Measurements from ENCODE around the gene PALS2.
A peak's percentile ranks its signal among the peaks of the same experiment; 100 is the strongest.

The PALS2 gene

GRCh38 chr7:24572997-24573553, at the start of gene PALS2:
Gene PALS2 (plus strand): TSS chr7:24573452. CDS start chr7:24623668, 50,216 bp downstream.
- TF ChIP-seq CTCF (IDR thresholded peaks at IDR 0.05; ENCODE audit: low read length, missing control alignments): no peak
- peak within 1 kb of the TSS; percentile 66 for H3K4me3 ChIP-seq (replicated peaks; ENCODE audit: low read depth, low read length)
- DNase-seq (ENCODE audit: low read depth): peak; percentile 71

GRCh38 chr7:24531255-24531654, 42.0 kb upstream of the PALS2 start:
- no peak for TF ChIP-seq CTCF (IDR thresholded peaks at IDR 0.05; ENCODE audit: low read length, missing control alignments)
- no peak for DNase-seq (ENCODE audit: low read depth)

GRCh38 chr7:24536682-24537081, 36.6 kb upstream of the PALS2 start:
- DNase-seq (ENCODE audit: low read depth): no peak
- no peak for TF ChIP-seq CTCF (IDR thresholded peaks at IDR 0.05; ENCODE audit: low read length, missing control alignments)
- H3K4me3 ChIP-seq (replicated peaks; ENCODE audit: low read depth, low read length): no peak overlapping the region

More at GRCh38 chr7:24531255-24531654, 42.0 kb upstream of the PALS2 start:
- H3K4me3 ChIP-seq (replicated peaks; ENCODE audit: low read depth, low read length): no peak overlapping the region

GRCh38 chr7:24540956-24541355, 32.3 kb upstream of the PALS2 start:
- no peak overlapping the region for H3K4me3 ChIP-seq (replicated peaks; ENCODE audit: low read depth, low read length)
- TF ChIP-seq CTCF (IDR thresholded peaks at IDR 0.05; ENCODE audit: low read length, missing control alignments): no peak
- no peak for DNase-seq (ENCODE audit: low read depth)

- H3K4me3 ChIP-seq (replicated peaks; ENCODE audit: low read depth, low read length): no peak overlapping the region
- TF ChIP-seq CTCF (IDR thresholded peaks at IDR 0.05; ENCODE audit: low read length, missing control alignments): no peak
- no peak for DNase-seq (ENCODE audit: low read depth)
Measured at GRCh38 chr7:24545215-24545614, 28.0 kb upstream of the PALS2 start.

GRCh38 chr7:24548390-24548789, 24.9 kb upstream of the PALS2 start:
- TF ChIP-seq CTCF (IDR thresholded peaks at IDR 0.05; ENCODE audit: low read length, missing control alignments): no peak
- no peak for DNase-seq (ENCODE audit: low read depth)
- H3K4me3 ChIP-seq (replicated peaks; ENCODE audit: low read depth, low read length): no peak overlapping the region

- H3K4me3 ChIP-seq (replicated peaks; ENCODE audit: low read depth, low read length): no peak overlapping the region
- no peak for TF ChIP-seq CTCF (IDR thresholded peaks at IDR 0.05; ENCODE audit: low read length, missing control alignments)
- DNase-seq (ENCODE audit: low read depth): no peak
Measured at GRCh38 chr7:24549991-24550390, 23.3 kb upstream of the PALS2 start.
